Loucy (cell line): ENCODE data around the gene NPBWR2.

Experiments
- H2AFZ ChIP-seq: fragments of 200-600 bp; sonication (generic); 2 replicates; pipeline ENCODE4 v1.6.0; 2016; ENCODE audit warnings: antibody characterized with exemption, mild to moderate bottlenecking, low read length, moderate library complexity
- H3F3A ChIP-seq: fragments of 200-600 bp; 2 replicates; pipeline ENCODE4 v1.6.0; 2016; ENCODE audit warnings: antibody characterized with exemption, low read depth, mild to moderate bottlenecking
- H3K27me3 ChIP-seq: fragments of 200-600 bp; sonication (generic); 2 replicates; pipeline ENCODE4 v1.6.1; 2014; ENCODE audit warnings: low read length, mild to moderate bottlenecking; ENCODE audit not compliant: insufficient read depth, poor library complexity, severe bottlenecking
- H3K36me3 ChIP-seq: fragments of 200-600 bp; sonication (generic); 2 replicates; pipeline ENCODE4 v1.6.1; 2016; ENCODE audit warnings: low read length; ENCODE audit not compliant: insufficient read depth
- H3K4me1 ChIP-seq: fragments of 200-600 bp; sonication (generic); 2 replicates; pipeline ENCODE4 v1.5.1; 2014; ENCODE audit warnings: low read length, mild to moderate bottlenecking; ENCODE audit not compliant: insufficient read depth, poor library complexity, severe bottlenecking
- H3K4me2 ChIP-seq: fragments of 200-600 bp; sonication (generic); 2 replicates; pipeline ENCODE4 v1.6.0; 2014; ENCODE audit warnings: antibody characterized with exemption, low read length, low read depth, mild to moderate bottlenecking; ENCODE audit not compliant: poor library complexity, severe bottlenecking
- H3K4me3 ChIP-seq: fragments of 200-600 bp; sonication (generic); 2 replicates; pipeline ENCODE4 v1.5.1; 2014; ENCODE audit warnings: low read length, mild to moderate bottlenecking, mixed read lengths; ENCODE audit not compliant: poor library complexity, severe bottlenecking
- H3K79me2 ChIP-seq: fragments of 200-600 bp; sonication (generic); 2 replicates; pipeline ENCODE4 v1.6.1; 2014; ENCODE audit warnings: low read length; ENCODE audit not compliant: insufficient read depth
- H3K9ac ChIP-seq: fragments of 200-600 bp; sonication (generic); 2 replicates; pipeline ENCODE4 v1.6.0; 2014; ENCODE audit warnings: mild to moderate bottlenecking, low read depth, low read length, moderate library complexity; ENCODE audit not compliant: poor library complexity, severe bottlenecking
- H3K9me2 ChIP-seq: fragments of 200-600 bp; sonication (generic); replicated peaks from 2 replicates; pipeline ENCODE4 v1.6.1; 2016; ENCODE audit warnings: low read depth, low read length, mixed read lengths
- H3K9me3 ChIP-seq: fragments of 200-600 bp; sonication (generic); 2 replicates; pipeline ENCODE4 v1.6.1; 2014; ENCODE audit warnings: mild to moderate bottlenecking, antibody characterized with exemption, low read length, low read depth; ENCODE audit not compliant: insufficient read depth
- H4K20me1 ChIP-seq: fragments of 200-600 bp; sonication (generic); 2 replicates; pipeline ENCODE4 v1.6.0; 2014; ENCODE audit warnings: antibody characterized with exemption, low read length, mild to moderate bottlenecking; ENCODE audit not compliant: insufficient read depth, poor library complexity, severe bottlenecking
- CTCF ChIP-seq: fragments of 200-600 bp; sonication (generic); conservative IDR thresholded peaks from 2 replicates; pipeline ENCODE4 v1.5.1; 2014; ENCODE audit warnings: mild to moderate bottlenecking, antibody characterized with exemption, low read length
- EZH2phosphoT487 ChIP-seq: fragments of 200-600 bp; IDR thresholded peaks from 2 replicates; pipeline ENCODE4 v1.6.1; 2018; ENCODE audit warnings: antibody characterized with exemption, mild to moderate bottlenecking, moderate library complexity, borderline replicate concordance

NPBWR2 gene

GRCh38 chr20:64063389-64064144 lies 43.8 kb downstream of the NPBWR2 start:
- Histone ChIP-seq H3K9ac (peak overlapping the region; percentile 94), H3K4me1 (peaks cover 51% of the 10 kb centered on the region), H3F3A (no peaks in the 10 kb centered on the region), H3K27me3 (no peaks in the 10 kb centered on the region), H3K36me3 (no peaks in the 10 kb centered on the region), H3K9me3 (no peaks in the 10 kb centered on the region), H4K20me1 (no peaks in the 10 kb centered on the region), H3K4me3 (peak overlapping the region; percentile 95), H3K9me2 (no peaks in the 10 kb centered on the region), H3K79me2 (peaks cover 15% of the 10 kb centered on the region; the same call in 1 of the 2 replicates), H2AFZ (peak overlapping the region; percentile 91), H3K4me2 (peak overlapping the region; percentile 83)
- TF ChIP-seq CTCF: no peak
- TF ChIP-seq EZH2phosphoT487: no peak

DNA sequence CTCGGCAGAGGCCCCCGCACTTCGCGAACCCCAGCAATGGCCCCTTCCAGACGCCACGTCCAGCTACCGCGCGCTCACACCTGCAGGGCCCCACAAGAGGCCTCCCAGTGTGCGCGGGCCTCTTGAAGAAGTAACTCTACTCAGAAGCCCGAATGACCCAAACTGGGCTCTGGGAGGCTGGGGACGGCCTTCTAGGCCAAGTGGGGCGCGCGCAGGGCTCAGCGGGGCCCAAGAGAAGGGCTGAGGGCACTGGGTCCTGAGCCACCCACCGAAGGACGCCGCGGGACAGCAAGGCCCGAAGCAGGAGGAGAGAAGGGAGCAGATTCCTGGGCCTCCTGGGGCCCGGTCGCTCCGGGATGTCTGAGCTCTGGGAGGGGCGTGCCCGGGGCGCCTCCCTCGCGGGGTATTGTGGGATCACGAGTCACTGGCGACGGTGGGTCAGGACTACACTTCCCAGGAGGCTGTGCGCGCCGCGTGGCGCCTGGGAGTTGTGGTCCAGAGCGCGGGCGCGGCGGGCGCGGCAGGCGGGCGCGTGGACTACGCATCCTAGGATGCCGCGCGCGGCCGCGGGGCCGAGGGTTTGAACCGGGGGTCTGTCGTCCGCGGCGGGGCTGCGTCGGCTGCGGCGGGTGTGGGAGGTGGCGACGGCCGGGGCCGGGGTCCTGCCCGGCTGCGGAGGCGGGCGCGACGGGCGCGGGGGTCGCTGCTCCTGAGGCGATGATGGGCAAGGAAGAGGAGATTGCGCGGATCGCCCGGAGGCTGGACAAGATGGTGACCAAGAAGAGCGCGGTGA lies 44.6 kb downstream of the NPBWR2 start, which contains the start of gene TCEA2:
Gene TCEA2, plus strand, starts transcription at position 603 of the 793 bp plus-strand sequence. Its CDS starts 115 bp downstream, at position 718.
- Histone ChIP-seq H3K79me2 (peaks cover 15% of the 10 kb centered on the region; the same call in 1 of the 2 replicates), H3K36me3 (no peaks in the 10 kb centered on the region), H2AFZ (peak within 1 kb of the TSS; percentile 91), H3F3A (no peaks in the 10 kb centered on the region), H3K9ac (peak within 1 kb of the TSS; percentile 94), H4K20me1 (no peaks in the 10 kb centered on the region), H3K9me3 (no peaks in the 10 kb centered on the region), H3K9me2 (no peaks in the 10 kb centered on the region), H3K4me1 (peaks cover 44% of the 10 kb centered on the region), H3K4me2 (peak within 1 kb of the TSS; percentile 83), H3K4me3 (peak within 1 kb of the TSS; percentile 95), H3K27me3 (no peaks in the 10 kb centered on the region)
- TF ChIP-seq EZH2phosphoT487 (no peak), CTCF (no peak)

DNA sequence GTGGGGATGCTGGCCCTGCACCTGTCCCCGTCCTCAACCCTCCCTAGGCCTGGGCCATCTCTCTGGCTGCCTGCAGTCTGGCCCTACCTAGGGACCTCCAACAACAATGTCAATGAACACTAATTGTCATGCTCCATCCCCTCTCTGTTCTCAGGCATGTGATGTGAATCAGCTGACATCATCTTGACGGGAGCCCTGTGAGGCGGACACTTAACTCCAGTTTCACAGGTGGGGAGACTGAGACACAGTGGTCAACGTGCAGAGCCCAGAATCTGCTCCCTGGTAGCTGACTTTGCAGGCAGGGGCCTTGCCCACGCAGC lies 45.1 kb downstream of the NPBWR2 start:
- Histone ChIP-seq H4K20me1 (no peaks in the 10 kb centered on the region), H2AFZ (peak overlapping the region; percentile 91; the same call in 1 of the 2 replicates), H3K4me3 (peak overlapping the region; percentile 95), H3K9ac (peak overlapping the region; percentile 80), H3K4me1 (peaks cover 45% of the 10 kb centered on the region), H3K36me3 (no peaks in the 10 kb centered on the region), H3K27me3 (no peaks in the 10 kb centered on the region), H3K9me2 (no peaks in the 10 kb centered on the region), H3F3A (no peaks in the 10 kb centered on the region), H3K79me2 (peaks cover 15% of the 10 kb centered on the region; the same call in 1 of the 2 replicates), H3K9me3 (no peaks in the 10 kb centered on the region), H3K4me2 (peak overlapping the region; percentile 83)
- TF ChIP-seq CTCF (no peak), EZH2phosphoT487 (no peak)
